DMS53 treated with DMSO at 0.1 percent for 48 hours (cell line): ENCODE data around the gene MPHOSPH9.

Experiments
- DNase-seq: peaks from one replicate; lab custom pipeline; 2025; ENCODE audit not compliant: unreplicated experiment; lab: John Stamatoyannopoulos, UW

MPHOSPH9 gene

DNA sequence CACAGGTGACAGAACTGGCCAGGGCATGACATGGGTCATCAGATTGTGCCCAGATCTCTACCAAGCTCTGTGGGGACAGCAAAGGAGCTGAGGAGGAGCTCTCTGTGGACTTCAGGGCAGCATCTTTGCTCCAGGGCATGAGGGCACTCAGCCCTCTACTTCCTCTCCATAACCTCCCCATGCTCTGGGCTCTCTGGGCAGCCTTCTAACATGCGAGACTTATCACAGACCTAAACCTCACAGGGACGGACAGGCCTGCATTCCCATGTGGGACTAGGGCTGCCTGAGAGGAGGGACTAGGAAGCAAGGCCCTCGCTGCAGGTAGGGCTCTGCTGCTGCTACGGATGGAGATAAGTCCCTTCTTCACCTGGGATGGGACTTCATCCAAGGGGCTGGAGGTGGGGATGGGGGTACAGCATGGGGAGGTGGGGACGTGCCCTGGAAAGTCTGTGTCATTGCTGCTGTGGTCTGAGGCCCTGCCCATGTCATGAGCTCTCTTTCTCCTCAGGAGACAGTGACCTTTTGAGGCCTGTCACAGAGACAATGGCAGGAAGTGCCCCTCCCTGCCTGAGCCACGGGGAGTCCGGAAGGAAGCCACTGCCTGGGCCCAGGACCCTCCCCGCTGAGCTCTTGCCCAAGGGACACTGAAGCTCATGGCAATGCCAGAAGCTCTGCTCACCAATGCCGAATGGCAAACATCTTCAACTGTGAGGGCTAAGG lies 126.1 kb downstream of the MPHOSPH9 start:
- DNase-seq, result no peak

DNA sequence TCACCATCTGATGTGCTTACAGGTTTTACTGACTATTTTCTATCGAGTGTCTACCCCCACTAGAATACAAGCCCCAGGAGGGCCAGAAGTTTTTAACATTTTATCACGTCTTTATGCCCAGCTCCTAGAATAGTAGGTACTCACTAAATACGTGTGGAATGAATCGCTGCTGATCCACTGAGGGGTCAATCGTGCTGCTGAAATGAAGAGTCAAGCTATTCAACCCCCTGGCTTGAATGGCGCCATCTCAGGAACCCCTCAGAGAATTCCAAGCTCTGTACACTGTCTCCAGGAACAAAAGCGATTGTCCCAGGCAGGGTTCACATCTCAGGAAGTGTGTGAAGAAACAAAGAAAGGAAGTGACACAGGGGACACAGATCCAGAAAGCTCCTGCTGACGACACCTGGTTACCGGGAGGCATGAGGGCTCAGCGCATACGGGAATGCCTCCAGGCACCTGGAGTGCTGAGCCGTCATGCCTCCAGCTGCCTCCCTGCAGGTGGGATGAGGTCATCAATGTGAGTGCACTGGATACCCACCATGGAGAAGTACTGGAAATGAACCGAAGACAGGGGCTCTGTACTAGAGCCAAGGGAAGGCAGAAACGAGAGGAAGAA lies 127.6 kb downstream of the MPHOSPH9 start:
- DNase-seq, result peak; percentile 75

DNA sequence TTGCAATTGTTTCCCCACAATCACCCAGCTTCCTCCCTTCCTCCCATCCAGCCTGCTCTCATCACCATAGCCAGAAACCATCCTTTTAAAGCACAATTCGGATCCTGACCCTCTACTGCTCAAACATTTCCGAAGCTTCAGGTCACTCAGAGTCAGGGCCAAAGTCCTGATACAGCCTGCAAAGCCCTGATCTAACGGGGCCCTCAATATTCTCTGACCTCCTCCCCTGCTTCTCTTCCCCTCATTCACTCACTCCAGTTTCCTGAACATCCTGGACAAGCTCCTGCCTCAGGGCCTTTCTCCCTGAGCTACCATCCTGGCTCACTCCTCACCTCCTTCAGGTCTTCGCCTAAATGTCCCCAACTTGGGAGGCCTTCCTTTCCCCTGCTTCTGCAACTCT lies 128.1 kb downstream of the MPHOSPH9 start:
- DNase-seq, result no peak
